ENCODE data around the gene AS3MT.
"Not testable (repeated sequence)": the region's sequence is repeated elsewhere in the genome, so short reads cannot be mapped to it uniquely, and the experiment has no call there.

AS3MT gene

GRCh38 chr10:102919992-102920739 is 50.9 kb downstream of the AS3MT start:
- DNase-seq: no peak

GRCh38 chr10:102923601-102924000 is 54.3 kb downstream of the AS3MT start:
- no peak for DNase-seq

GRCh38 chr10:102926842-102927241 is 57.6 kb downstream of the AS3MT start:
- DNase-seq: no peak

GRCh38 chr10:102927311-102928010 is 58.2 kb downstream of the AS3MT start:
- DNase-seq: no peak

GRCh38 chr10:102928442-102928841 is 59.2 kb downstream of the AS3MT start:
- not testable (repeated sequence) for DNase-seq

GRCh38 chr10:102930720-102931119 is 61.5 kb downstream of the AS3MT start:
- DNase-seq: no peak

- no peak for DNase-seq
Observed at GRCh38 chr10:102931643-102932042, 62.4 kb downstream of the AS3MT start.

- DNase-seq: no peak
Observed at GRCh38 chr10:102935505-102935904, 66.2 kb downstream of the AS3MT start.

GRCh38 chr10:102935939-102936605 is 66.8 kb downstream of the AS3MT start:
- DNase-seq: no peak

GRCh38 chr10:102941401-102941800 is 72.1 kb downstream of the AS3MT start:
- no peak for DNase-seq

- no peak for DNase-seq
Observed at GRCh38 chr10:102945449-102945848, 76.2 kb downstream of the AS3MT start.

- DNase-seq: no peak
Observed at GRCh38 chr10:102945962-102946361, 76.7 kb downstream of the AS3MT start.

- no peak for DNase-seq
Observed at GRCh38 chr10:102946992-102947391, 77.7 kb downstream of the AS3MT start.

- no peak for DNase-seq
Observed at GRCh38 chr10:102948176-102948575, 78.9 kb downstream of the AS3MT start.

GRCh38 chr10:102948786-102949185 is 79.5 kb downstream of the AS3MT start:
- DNase-seq: no peak

GRCh38 chr10:102949916-102950315 is 80.6 kb downstream of the AS3MT start:
- no peak for DNase-seq

- no peak for DNase-seq
Observed at GRCh38 chr10:102951316-102951715, 82.0 kb downstream of the AS3MT start.

Data from femur (tissue), 1 donor.